Effector memory CD4-positive, alpha-beta T cell (primary cell): Measurements from ENCODE around the gene RBM11.
A peak's percentile ranks its signal among the peaks of the same experiment; 100 is the strongest.
"Not testable (repeated sequence)": the region's sequence is repeated elsewhere in the genome, so short reads cannot be mapped to it uniquely, and the experiment has no call there.

Experiments used
- DNase-seq, 3 donors: peaks; one replicate each; pipeline ENCODE4 v3.0.0-alpha.2; 2020
- H3K27ac ChIP-seq: 2 replicates; pipeline ENCODE4 v1.7.0; 2013; ENCODE audit warnings: mild to moderate bottlenecking, low read length, moderate library complexity; ENCODE audit not compliant: insufficient read depth, poor library complexity, severe bottlenecking
- H3K27me3 ChIP-seq: replicated peaks from 2 replicates; pipeline ENCODE4 v1.7.0; 2013; ENCODE audit warnings: mild to moderate bottlenecking, low read length; ENCODE audit not compliant: insufficient read depth, control insufficient read depth, poor library complexity, severe bottlenecking
- H3K36me3 ChIP-seq: 2 replicates; pipeline ENCODE4 v1.7.0; 2013; ENCODE audit warnings: mild to moderate bottlenecking, low read length, moderate library complexity; ENCODE audit not compliant: control insufficient read depth, insufficient read depth
- H3K4me1 ChIP-seq: 2 replicates; pipeline ENCODE4 v1.7.0; 2013; ENCODE audit warnings: low read length, mild to moderate bottlenecking; ENCODE audit not compliant: control insufficient read depth, insufficient read depth, poor library complexity, severe bottlenecking
- H3K4me3 ChIP-seq: 2 replicates; pipeline ENCODE4 v1.7.0; 2013; ENCODE audit warnings: low read length, low read depth, mild to moderate bottlenecking; ENCODE audit not compliant: insufficient read depth, poor library complexity, severe bottlenecking
- H3K9me3 ChIP-seq: 2 replicates; pipeline ENCODE4 v1.7.0; 2013; ENCODE audit warnings: mild to moderate bottlenecking, low read length, moderate library complexity; ENCODE audit not compliant: control insufficient read depth
- total RNA-seq, 3 donors: gene quantifications; one replicate each; lab custom pipeline; 2026; lab: John Stamatoyannopoulos, UW

Gene RBM11, protein sequence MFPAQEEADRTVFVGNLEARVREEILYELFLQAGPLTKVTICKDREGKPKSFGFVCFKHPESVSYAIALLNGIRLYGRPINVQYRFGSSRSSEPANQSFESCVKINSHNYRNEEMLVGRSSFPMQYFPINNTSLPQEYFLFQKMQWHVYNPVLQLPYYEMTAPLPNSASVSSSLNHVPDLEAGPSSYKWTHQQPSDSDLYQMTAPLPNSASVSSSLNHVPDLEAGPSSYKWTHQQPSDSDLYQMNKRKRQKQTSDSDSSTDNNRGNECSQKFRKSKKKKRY
- total RNA-seq: 1.0 to 3.3 (median 2.3) reads per million in 3 donors

DNA sequence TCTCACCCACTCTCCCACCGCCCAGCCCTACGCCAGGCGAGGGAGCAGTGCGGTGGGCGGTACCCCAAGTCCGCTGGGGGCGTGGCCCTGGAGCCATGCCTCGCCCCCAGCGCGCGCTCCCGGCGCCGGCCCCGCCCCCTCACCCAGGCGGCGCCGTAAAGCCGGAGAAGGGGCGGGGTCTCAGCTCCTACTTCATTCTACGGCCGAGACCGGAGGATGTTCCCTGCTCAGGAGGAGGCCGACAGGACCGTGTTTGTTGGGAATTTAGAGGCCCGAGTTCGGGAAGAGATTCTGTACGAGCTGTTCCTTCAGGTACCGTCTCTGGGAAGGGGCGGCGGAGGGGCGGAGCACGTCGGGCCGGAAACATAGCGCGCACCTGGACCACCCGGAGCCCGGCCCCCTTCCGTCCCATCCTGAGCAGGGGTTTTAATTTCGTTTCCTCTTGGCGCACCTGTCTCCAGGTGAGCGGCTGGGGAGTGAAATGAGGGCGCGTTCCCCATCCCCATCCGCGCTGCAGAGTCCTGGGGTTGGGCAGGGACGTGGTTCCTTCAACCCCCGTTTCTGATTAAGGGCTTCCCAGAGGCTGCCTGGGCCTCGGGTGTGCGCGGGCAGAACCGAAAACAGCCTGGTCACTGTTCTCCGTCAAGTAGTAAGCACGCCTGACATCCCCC is at the start of gene RBM11:
Gene RBM11, plus strand, starts transcription at position 187 of the 671 bp plus-strand sequence. Its CDS starts 30 bp downstream, at position 217.
- Histone ChIP-seq H3K36me3 (no peaks in the 10 kb centered on the region), H3K27ac (peak within 1 kb of the TSS; percentile 5), H3K9me3 (no peaks in the 10 kb centered on the region), H3K27me3 (no peaks in the 10 kb centered on the region), H3K4me3 (peak within 1 kb of the TSS; percentile 73), H3K4me1 (no peaks in the 10 kb centered on the region)
- peak; percentile 29 to 48 (median 45) for DNase-seq

DNA sequence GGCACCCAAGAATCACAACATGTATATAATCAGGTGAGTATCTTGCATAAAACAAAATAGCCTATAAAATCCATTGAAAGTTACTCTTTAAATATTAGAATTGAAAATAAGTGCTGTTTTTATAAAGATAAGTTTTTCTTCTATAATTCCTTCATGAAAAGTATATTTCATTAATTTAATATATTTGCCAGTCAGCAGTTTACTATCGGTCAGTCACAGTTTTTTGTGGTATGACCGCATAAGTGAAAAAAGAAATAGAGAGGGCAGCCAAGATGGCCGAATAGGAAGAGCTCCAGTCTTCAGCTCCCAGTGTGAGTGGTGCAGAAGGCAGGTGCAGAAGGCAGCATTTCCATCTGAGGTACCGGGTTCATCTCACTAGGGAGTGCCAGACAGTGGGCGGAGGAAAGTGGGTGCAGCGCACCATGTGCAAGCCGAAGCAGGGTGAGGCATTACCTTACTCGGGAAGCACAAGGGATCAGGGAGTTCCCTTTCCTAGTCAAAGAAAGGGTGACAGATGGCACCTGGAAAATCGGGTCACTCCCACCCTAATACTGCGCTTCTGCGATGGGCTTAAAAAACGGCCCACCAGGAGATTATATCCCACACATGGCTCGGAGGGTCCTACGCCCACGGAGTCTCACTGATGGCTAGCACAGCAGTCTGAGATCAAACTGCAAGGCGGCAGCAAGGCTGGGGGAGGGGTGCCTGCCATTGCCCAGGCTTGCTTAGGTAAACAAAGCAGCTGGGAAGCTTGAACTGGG is 49.3 kb upstream of the RBM11 start:
- not testable (repeated sequence) for H3K27ac ChIP-seq, H3K4me3 ChIP-seq, H3K4me1 ChIP-seq, H3K27me3 ChIP-seq, H3K9me3 ChIP-seq, DNase-seq, H3K36me3 ChIP-seq

DNA sequence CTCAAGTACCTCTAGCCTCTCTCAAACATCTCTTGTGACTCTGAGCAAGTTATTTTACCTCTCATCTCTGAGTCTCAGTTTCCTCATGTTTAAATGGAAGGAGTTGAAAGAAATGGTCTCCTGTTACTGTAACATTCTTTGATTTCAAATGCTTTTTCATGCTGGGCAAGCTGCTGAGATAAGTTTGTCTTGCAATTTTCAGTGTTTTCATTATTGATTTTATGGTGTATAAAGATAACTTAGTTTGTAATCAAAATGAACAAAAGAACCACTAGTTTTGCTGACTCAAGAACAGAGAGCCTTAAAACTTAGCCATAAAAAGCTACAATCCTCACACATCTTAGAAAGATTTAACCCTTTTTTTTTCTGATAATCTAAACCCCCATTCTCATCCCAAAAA is 9.7 kb upstream of the RBM11 start:
- no peak for DNase-seq
- H3K9me3 ChIP-seq: no peaks in the 10 kb centered on the region
- no peaks in the 10 kb centered on the region for H3K36me3 ChIP-seq

DNA sequence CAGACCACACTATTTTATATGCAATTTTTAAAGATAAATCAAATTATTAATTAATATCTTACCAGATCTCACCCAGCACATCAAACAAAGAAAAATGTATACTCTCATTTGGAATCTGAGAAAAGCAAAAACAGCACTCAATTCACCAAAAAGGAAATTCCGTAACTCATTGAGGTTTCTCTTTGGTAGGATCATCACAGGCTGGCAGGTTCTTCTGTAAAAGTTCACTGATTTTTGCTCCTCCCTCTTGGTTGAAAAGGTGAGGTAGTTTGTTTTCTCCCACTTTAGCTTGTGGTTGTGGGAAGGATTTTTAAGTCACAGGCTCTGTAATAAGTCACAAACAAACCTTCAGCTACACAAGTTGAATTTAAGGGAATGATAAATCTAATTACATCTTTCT is 5.2 kb upstream of the RBM11 start, which contains the start of gene LIPI:
Gene LIPI, minus strand, starts transcription at position 218 of the 400 bp plus-strand sequence. Its CDS starts 110 bp downstream, at position 108.
- Histone ChIP-seq H3K36me3 (no peaks in the 10 kb centered on the region), H3K27ac (no peak within 1 kb of the TSS)
- no peak for DNase-seq

More for the DNA sequence above, 9.7 kb upstream of the RBM11 start:
- Histone ChIP-seq H3K4me1 (no peaks in the 10 kb centered on the region), H3K4me3 (no peak overlapping the region), H3K27ac (no peak overlapping the region), H3K27me3 (no peaks in the 10 kb centered on the region)

DNA sequence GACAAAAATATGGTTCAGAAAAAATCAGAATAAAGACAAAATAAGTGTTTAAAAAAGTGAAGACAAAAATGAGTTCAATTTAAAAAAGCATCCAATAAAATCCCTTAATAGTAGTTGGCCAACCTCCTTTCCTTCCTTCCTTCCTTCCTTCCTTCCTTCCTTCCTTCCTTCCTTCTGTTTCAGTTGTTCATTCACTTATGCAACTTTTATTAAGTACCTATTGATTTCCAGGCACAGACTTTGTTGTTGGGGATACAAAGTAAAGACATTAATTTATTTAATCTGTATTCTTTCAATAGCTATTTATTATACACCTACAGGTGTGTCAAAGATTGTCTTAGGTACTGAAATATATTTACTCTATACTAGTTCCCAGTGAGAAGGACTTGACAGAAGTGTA is 2.8 kb upstream of the RBM11 start:
- no peak for DNase-seq

More for the DNA sequence above, 5.2 kb upstream of the RBM11 start, which contains the start of gene LIPI:
- H3K4me1 ChIP-seq: no peaks in the 10 kb centered on the region
- H3K9me3 ChIP-seq: no peaks in the 10 kb centered on the region
- no peak within 1 kb of the TSS for H3K4me3 ChIP-seq
- H3K27me3 ChIP-seq: no peaks in the 10 kb centered on the region

DNA sequence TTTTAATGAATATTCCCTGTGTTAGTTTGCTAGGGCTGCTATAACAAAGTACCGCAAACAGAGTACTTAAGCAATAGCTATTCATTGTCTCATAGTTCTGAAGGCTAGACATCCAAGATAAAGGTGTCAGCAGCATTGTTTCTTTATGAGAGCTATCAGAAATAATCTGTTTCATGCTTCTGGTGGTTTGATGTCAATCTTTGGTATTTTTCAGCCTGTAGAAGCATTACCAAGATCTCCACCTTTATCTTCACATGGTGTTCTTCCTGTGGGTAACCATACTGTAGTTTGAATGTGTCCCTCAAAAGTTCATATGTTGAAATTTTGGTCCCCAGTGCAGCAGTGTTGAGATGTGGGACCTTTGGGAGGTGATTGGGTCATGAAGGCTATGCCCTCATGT is 7.4 kb downstream of the RBM11 start:
- no peak for DNase-seq
- no peak overlapping the region for H3K4me3 ChIP-seq
- no peaks in the 10 kb centered on the region for H3K4me1 ChIP-seq
- no peaks in the 10 kb centered on the region for H3K27me3 ChIP-seq
- no peaks in the 10 kb centered on the region for H3K36me3 ChIP-seq
- no peaks in the 10 kb centered on the region for H3K9me3 ChIP-seq
- H3K27ac ChIP-seq: no peak overlapping the region

More for the DNA sequence above, 2.8 kb upstream of the RBM11 start:
- Histone ChIP-seq H3K27me3 (no peaks in the 10 kb centered on the region), H3K4me1 (no peaks in the 10 kb centered on the region), H3K36me3 (no peaks in the 10 kb centered on the region), H3K4me3 (no peak overlapping the region), H3K27ac (no peak overlapping the region), H3K9me3 (no peaks in the 10 kb centered on the region)

DNA sequence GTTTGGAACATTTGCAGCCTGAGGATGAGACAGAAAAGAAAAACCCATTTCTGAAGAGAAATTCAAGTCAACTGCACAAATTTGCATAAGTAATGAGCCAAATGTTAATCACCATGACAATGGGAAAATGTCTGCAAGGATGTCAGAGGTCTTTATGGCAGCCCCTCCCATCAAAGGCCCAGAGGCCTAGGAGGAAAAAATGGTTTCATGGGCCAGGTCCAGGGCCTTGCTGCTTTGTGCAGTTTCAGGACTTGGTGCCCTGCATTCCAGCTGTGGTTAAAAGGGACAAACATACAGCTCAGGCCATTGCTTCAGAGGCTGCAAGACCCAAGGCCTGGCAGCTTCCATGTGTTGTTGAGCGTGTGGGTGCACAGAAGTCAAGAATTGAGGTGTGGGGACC is 13.4 kb downstream of the RBM11 start:
- no peaks in the 10 kb centered on the region for H3K27me3 ChIP-seq
- no peaks in the 10 kb centered on the region for H3K9me3 ChIP-seq
- H3K4me3 ChIP-seq: no peak overlapping the region
- H3K36me3 ChIP-seq: no peaks in the 10 kb centered on the region
- no peaks in the 10 kb centered on the region for H3K4me1 ChIP-seq
- no peak overlapping the region for H3K27ac ChIP-seq
- no peak for DNase-seq

DNA sequence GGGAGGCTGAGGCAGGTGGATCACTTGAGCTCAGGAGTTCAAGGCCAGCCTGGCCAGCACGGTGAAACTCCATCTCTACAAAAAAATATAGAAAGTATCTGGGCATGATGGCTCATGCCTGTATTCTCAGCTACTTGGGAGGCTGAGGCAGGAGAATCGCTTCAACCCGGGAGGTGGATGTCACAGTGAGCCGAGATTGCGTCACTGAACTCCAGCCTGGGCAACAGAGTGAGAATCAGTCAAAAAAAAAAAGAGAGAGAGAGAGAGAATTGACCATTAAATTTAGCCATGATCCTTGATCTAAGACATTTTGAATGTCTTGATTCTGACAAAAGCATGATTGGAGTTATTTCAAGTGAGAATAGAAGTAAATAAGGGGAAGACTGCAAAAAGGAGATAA is 19.1 kb downstream of the RBM11 start:
- Histone ChIP-seq H3K27me3 (no peaks in the 10 kb centered on the region), H3K4me1 (no peaks in the 10 kb centered on the region), H3K4me3 (no peak overlapping the region), H3K9me3 (no peaks in the 10 kb centered on the region), H3K36me3 (no peaks in the 10 kb centered on the region), H3K27ac (no peak overlapping the region)
- DNase-seq: no peak

DNA sequence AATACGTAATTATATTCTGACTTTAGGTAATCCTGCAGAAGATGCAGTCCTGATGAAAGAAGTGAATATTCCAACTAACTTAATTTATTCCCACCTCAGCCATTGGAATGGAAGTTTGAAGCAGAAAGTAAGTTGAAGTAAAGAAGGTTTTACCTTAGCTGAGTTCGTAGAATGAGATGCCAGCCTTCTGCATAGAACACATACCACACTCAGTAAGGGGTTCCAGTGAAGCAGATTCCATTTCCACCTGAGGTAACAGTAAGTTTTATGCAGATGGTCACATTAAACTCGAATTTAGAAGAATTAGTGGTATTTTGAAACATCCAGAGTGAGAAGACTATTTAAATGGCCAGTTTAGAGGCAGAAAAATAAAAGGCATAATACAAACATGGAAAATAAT is 20.2 kb downstream of the RBM11 start:
- H3K9me3 ChIP-seq: no peaks in the 10 kb centered on the region
- H3K4me1 ChIP-seq: no peaks in the 10 kb centered on the region
- no peaks in the 10 kb centered on the region for H3K27me3 ChIP-seq
- no peak overlapping the region for H3K4me3 ChIP-seq
- H3K27ac ChIP-seq: no peak overlapping the region
- no peak for DNase-seq
- H3K36me3 ChIP-seq: no peaks in the 10 kb centered on the region
